PFSK-1 (cell line): ENCODE data around the gene VCPKMT.

ENCODE experiments used
- FOXP2 ChIP-seq: optimal IDR thresholded peaks from 2 replicates; pipeline ENCODE3; 2011; ENCODE audit warnings: borderline replicate concordance, control low read depth, inconsistent platforms; ENCODE audit not compliant: insufficient read depth; ENCODE audit errors: extremely low read length, extremely low read depth
- POLR2AphosphoS5 ChIP-seq: IDR thresholded peaks from 2 replicates; pipeline ENCODE4 v1.6.1; 2012; ENCODE audit warnings: low read depth, mild to moderate bottlenecking, control low read depth, low read length, moderate library complexity
- SIN3A ChIP-seq: IDR thresholded peaks from 2 replicates; pipeline ENCODE4 v1.6.1; 2012; ENCODE audit warnings: mild to moderate bottlenecking, low read length, moderate library complexity, borderline replicate concordance; ENCODE audit not compliant: insufficient read depth
- TAF1 ChIP-seq: IDR thresholded peaks from 2 replicates; pipeline ENCODE4 v1.6.1; 2012; ENCODE audit warnings: low read length, control low read depth, borderline replicate concordance; ENCODE audit not compliant: insufficient read depth
- TF ChIP-seq, protein P1 (sequence below), 2 experiments: IDR thresholded peaks; 2 replicates each; pipeline versions ENCODE4 v1.6.1 to v1.8.0; 2011 to 2012; ENCODE audit warnings: low read depth in 2 of 2, low read length in 2 of 2, control low read depth in 1 of 2, inconsistent platforms in 1 of 2, mild to moderate bottlenecking in 1 of 2, moderate library complexity in 1 of 2; ENCODE audit not compliant: insufficient read depth in 1 of 2

The VCPKMT gene

DNA sequence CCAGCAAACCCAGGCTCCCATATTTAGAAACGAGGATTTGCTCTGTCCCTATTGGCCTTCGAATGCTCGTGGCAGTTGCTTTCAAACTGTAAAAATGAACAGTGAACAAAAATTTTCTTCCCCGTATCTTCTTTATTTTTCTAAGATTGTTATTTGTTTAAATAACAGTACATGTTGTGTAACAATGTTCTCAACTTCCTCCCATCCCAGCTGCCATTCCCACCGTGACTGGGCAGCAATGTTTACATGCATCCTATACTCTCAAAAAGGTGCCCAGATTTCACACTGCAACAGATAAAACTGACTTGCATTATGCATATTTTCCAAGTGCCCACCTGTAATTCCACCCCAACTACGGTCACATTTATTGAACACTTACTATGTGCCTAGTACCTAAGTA, 12.8 kb downstream of the VCPKMT start:
- no peak for TF ChIP-seq TAF1
- no peak for TF ChIP-seq FOXP2

DNA sequence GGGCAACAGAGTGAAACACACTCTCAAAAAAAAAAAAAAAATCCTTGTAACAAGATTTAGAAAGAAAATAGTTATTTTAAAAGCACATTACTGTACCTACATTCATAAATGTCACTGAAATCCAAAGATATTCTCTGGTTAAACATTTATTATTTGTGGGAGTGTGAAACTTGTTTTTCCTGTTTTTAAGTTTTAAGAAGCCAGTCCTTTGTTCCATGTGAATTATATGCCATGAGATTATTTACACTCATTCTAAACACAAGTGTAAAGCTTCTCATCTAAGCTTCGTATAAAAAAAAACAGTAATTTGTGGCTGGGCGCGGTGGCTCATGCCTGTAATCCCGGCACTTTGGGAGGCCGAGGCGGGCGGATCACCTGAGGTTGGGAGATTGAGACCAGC, 15.0 kb downstream of the VCPKMT start:
- TF ChIP-seq, protein P1, sequence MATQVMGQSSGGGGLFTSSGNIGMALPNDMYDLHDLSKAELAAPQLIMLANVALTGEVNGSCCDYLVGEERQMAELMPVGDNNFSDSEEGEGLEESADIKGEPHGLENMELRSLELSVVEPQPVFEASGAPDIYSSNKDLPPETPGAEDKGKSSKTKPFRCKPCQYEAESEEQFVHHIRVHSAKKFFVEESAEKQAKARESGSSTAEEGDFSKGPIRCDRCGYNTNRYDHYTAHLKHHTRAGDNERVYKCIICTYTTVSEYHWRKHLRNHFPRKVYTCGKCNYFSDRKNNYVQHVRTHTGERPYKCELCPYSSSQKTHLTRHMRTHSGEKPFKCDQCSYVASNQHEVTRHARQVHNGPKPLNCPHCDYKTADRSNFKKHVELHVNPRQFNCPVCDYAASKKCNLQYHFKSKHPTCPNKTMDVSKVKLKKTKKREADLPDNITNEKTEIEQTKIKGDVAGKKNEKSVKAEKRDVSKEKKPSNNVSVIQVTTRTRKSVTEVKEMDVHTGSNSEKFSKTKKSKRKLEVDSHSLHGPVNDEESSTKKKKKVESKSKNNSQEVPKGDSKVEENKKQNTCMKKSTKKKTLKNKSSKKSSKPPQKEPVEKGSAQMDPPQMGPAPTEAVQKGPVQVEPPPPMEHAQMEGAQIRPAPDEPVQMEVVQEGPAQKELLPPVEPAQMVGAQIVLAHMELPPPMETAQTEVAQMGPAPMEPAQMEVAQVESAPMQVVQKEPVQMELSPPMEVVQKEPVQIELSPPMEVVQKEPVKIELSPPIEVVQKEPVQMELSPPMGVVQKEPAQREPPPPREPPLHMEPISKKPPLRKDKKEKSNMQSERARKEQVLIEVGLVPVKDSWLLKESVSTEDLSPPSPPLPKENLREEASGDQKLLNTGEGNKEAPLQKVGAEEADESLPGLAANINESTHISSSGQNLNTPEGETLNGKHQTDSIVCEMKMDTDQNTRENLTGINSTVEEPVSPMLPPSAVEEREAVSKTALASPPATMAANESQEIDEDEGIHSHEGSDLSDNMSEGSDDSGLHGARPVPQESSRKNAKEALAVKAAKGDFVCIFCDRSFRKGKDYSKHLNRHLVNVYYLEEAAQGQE (IDR thresholded peaks at IDR 0.05; ENCODE audit: insufficient read depth in 1 of 2, low read depth in 2 of 2, low read length in 2 of 2) = no peak
- TF ChIP-seq POLR2AphosphoS5 (no peak), TAF1 (no peak), FOXP2 (no peak), SIN3A (no peak)

DNA sequence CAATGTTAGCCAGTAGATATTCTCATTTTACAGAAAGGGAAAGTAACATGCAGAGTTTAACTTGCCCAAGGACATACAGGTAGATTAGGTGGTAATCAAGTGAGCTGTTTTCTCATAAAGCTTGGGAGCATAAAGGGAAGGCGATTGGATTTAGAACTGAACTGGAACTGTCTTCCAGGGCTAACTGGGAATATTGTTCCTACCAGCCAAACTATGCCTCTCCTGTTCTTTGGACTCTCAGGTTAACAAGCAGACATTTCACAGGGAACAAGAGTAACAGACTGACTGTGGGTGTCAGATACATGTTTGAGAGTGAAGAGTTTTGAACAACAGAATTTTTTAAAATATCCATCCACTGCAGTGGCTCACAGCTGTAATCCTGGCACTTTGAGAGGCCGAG, 15.6 kb downstream of the VCPKMT start:
- TF ChIP-seq POLR2AphosphoS5 (no peak), SIN3A (no peak), TAF1 (no peak), FOXP2 (no peak)
- TF ChIP-seq, protein P1 (IDR thresholded peaks at IDR 0.05; ENCODE audit: insufficient read depth in 1 of 2, low read depth in 2 of 2, low read length in 2 of 2) = no peak

DNA sequence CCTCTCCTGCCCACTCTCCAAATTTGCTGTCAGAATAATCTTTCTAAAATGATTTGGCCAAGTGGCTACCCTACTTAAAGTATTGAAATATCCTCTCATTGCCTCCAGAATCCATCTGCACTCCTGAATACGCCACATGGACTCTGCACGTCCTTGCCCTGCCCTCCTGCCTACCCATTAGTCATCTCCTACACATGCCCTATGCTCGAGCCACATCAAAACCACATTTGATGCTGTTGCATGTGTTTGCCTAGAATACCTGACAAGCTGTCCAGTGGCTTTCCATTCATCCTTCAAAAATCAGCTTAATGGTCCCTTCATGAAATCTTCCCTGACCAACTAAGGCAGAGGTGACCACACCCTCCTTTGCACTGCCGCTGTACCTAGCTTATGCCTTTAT, 17.0 kb downstream of the VCPKMT start:
- no peak for TF ChIP-seq TAF1
- no peak for TF ChIP-seq SIN3A
- TF ChIP-seq, protein P1 (IDR thresholded peaks at IDR 0.05; ENCODE audit: insufficient read depth in 1 of 2, low read depth in 2 of 2, low read length in 2 of 2) = no peak
- no peak for TF ChIP-seq POLR2AphosphoS5
- TF ChIP-seq FOXP2 = no peak

DNA sequence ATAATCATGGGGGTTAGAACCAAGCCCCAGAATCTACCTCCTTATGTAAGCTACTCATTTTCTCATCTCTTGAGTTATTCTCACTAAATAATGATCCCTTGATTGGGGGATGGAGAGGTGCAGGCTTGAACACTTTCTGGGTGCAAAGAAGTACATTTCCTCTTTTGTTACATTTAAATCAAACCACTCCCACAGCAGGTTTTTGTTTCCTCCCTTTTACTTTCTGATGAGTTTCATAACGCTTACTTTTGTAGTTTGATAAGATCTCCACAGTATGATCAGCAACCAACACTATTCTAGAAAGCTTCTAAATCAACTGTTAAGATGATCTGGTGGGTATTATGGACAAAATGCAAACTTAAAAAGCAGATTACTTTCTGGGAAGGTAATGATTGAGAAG, 20.5 kb downstream of the VCPKMT start:
- TF ChIP-seq POLR2AphosphoS5 = no peak
- TF ChIP-seq, protein P1 (IDR thresholded peaks at IDR 0.05; ENCODE audit: insufficient read depth in 1 of 2, low read depth in 2 of 2, low read length in 2 of 2) = no peak
- TF ChIP-seq FOXP2 = no peak
- TF ChIP-seq TAF1 = no peak
- no peak for TF ChIP-seq SIN3A
